H9 (cell line): ENCODE results near the gene MAP3K5. TPM values are rescaled to one million over a fixed set of nuclear protein-coding genes. Genes with fewer than 3 reads are reported as not detected.

Source experiments
- DNase-seq: peaks from one replicate; pipeline ENCODE4 v3.0.0-alpha.2; 2017
- H2AFZ ChIP-seq: one replicate; pipeline ENCODE4 v1.6.1; 2013; ENCODE audit warnings: mild to moderate bottlenecking, low read length, control low read depth, moderate library complexity
- H2AK5ac ChIP-seq: 2 replicates; pipeline ENCODE4 v1.6.1; 2013; ENCODE audit warnings: low read length, control low read depth, mixed read lengths; ENCODE audit not compliant: insufficient read length
- H2BK120ac ChIP-seq: one replicate; pipeline ENCODE4 v1.6.1; 2013; ENCODE audit warnings: low read depth, mild to moderate bottlenecking, low read length, control low read depth, inconsistent platforms; ENCODE audit not compliant: poor library complexity, severe bottlenecking
- H2BK12ac ChIP-seq: 2 replicates; pipeline ENCODE4 v1.6.1; 2013; ENCODE audit warnings: low read length, control low read depth, mixed read lengths, low read depth; ENCODE audit not compliant: insufficient read length
- H2BK15ac ChIP-seq: 2 replicates; pipeline ENCODE4 v1.6.1; 2013; ENCODE audit warnings: low read depth, low read length, control low read depth
- H2BK20ac ChIP-seq: one replicate; pipeline ENCODE4 v1.6.1; 2013; ENCODE audit warnings: low read depth, mild to moderate bottlenecking, low read length, control low read depth, inconsistent platforms; ENCODE audit not compliant: poor library complexity, severe bottlenecking
- H2BK5ac ChIP-seq: 2 replicates; pipeline ENCODE4 v1.6.1; 2013; ENCODE audit warnings: low read length, control low read depth, mixed read lengths; ENCODE audit not compliant: insufficient read length
- H3K14ac ChIP-seq: 2 replicates; pipeline ENCODE4 v1.6.1; 2013; ENCODE audit warnings: low read length, control low read depth; ENCODE audit not compliant: insufficient read depth
- H3K18ac ChIP-seq: 2 replicates; pipeline ENCODE4 v1.6.1; 2013; ENCODE audit warnings: low read depth, mild to moderate bottlenecking, mixed read lengths, low read length, control low read depth; ENCODE audit not compliant: insufficient read length
- H3K23ac ChIP-seq: 2 replicates; pipeline ENCODE4 v1.6.1; 2013; ENCODE audit warnings: low read length, control low read depth, mixed read lengths, low read depth; ENCODE audit not compliant: insufficient read length
- H3K23me2 ChIP-seq: 2 replicates; pipeline ENCODE4 v1.6.1; 2013; ENCODE audit warnings: low read depth, mild to moderate bottlenecking, mixed read lengths, low read length, control low read depth; ENCODE audit not compliant: insufficient read length, poor library complexity, severe bottlenecking
- H3K27ac ChIP-seq: 2 replicates; pipeline ENCODE4 v1.5.1; 2013; ENCODE audit warnings: low read length, control low read depth, mixed read lengths, low read depth; ENCODE audit not compliant: insufficient read length
- H3K27me3 ChIP-seq: 2 replicates; pipeline ENCODE4 v1.6.1; 2013; ENCODE audit warnings: low read length, control low read depth, inconsistent platforms; ENCODE audit not compliant: insufficient read depth
- H3K4ac ChIP-seq: 2 replicates; pipeline ENCODE4 v1.6.1; 2013; ENCODE audit warnings: low read depth, mild to moderate bottlenecking, control low read depth, inconsistent platforms, low read length, moderate library complexity
- H3K4me1 ChIP-seq: 2 replicates; pipeline ENCODE4 v1.6.1; 2013; ENCODE audit warnings: low read length, control low read depth, inconsistent platforms; ENCODE audit not compliant: insufficient read depth
- H3K4me2 ChIP-seq: 2 replicates; pipeline ENCODE4 v1.6.1; 2013; ENCODE audit warnings: low read length, control low read depth, mixed read lengths; ENCODE audit not compliant: insufficient read length, insufficient read depth
- H3K56ac ChIP-seq: 2 replicates; pipeline ENCODE4 v1.6.1; 2013; ENCODE audit warnings: low read depth, mild to moderate bottlenecking, mixed read lengths, low read length, control low read depth; ENCODE audit not compliant: insufficient read length
- H3K79me1 ChIP-seq: 2 replicates; pipeline ENCODE4 v1.6.1; 2013; ENCODE audit warnings: low read depth, mild to moderate bottlenecking, moderate library complexity, low read length, control low read depth, inconsistent platforms; ENCODE audit not compliant: insufficient read depth, poor library complexity, severe bottlenecking
- H3K79me2 ChIP-seq: 2 replicates; pipeline ENCODE4 v1.6.1; 2013; ENCODE audit warnings: low read length, control low read depth, inconsistent platforms; ENCODE audit not compliant: insufficient read depth
- H3K9ac ChIP-seq: 2 replicates; pipeline ENCODE4 v1.6.1; 2013; ENCODE audit warnings: low read length, control low read depth, mixed read lengths; ENCODE audit not compliant: insufficient read length; ENCODE audit errors: extremely low read depth
- H3K9me3 ChIP-seq: one replicate; pipeline ENCODE4 v1.6.1; 2013; ENCODE audit warnings: low read depth, low read length, inconsistent platforms; ENCODE audit not compliant: control insufficient read depth
- H3T11ph ChIP-seq: one replicate; pipeline ENCODE4 v1.6.1; 2013; ENCODE audit warnings: mild to moderate bottlenecking, low read length, control low read depth, inconsistent platforms
- H4K20me1 ChIP-seq: one replicate; pipeline ENCODE4 v1.6.1; 2013; ENCODE audit not compliant: control insufficient read depth, insufficient read length, insufficient read depth
- H4K5ac ChIP-seq: 2 replicates; pipeline ENCODE4 v1.6.1; 2013; ENCODE audit warnings: low read depth, mild to moderate bottlenecking, mixed read lengths, low read length, control low read depth; ENCODE audit not compliant: insufficient read length
- H4K8ac ChIP-seq: replicated peaks from 2 replicates; pipeline ENCODE4 v1.6.1; 2013; ENCODE audit warnings: low read length, control low read depth, mixed read lengths, low read depth; ENCODE audit not compliant: insufficient read length
- H4K91ac ChIP-seq: 2 replicates; pipeline ENCODE4 v1.6.1; 2013; ENCODE audit warnings: low read depth, mild to moderate bottlenecking, moderate library complexity, mixed read lengths, low read length, control low read depth; ENCODE audit not compliant: insufficient read length
- H3K27ac Mint-ChIP-seq, 3 experiments: 2 replicates in 2 of 3; 3 replicates in 1 of 3; pipeline ENCODE4 v1.8.0; 2020 to 2021; ENCODE audit warnings: mixed read lengths in 3 of 3, mild to moderate bottlenecking in 1 of 3, moderate library complexity in 1 of 3
- H3K27me3 Mint-ChIP-seq: 2 replicates; pipeline ENCODE4 v1.8.0; 2021; ENCODE audit warnings: low read depth, mild to moderate bottlenecking, moderate library complexity, mixed read lengths
- H3K36me3 Mint-ChIP-seq, 3 experiments: 2 replicates in 2 of 3; 3 replicates in 1 of 3; pipeline ENCODE4 v1.8.0; 2020 to 2021; ENCODE audit warnings: low read depth in 3 of 3, mixed read lengths in 3 of 3; ENCODE audit not compliant: insufficient read depth in 1 of 3
- H3K4me1 Mint-ChIP-seq, 2 experiments: 2 replicates each; pipeline ENCODE4 v1.8.0; 2020; ENCODE audit warnings: mixed read lengths in 2 of 2
- H3K4me3 Mint-ChIP-seq, 2 experiments: 2 replicates in 1 of 2; 3 replicates in 1 of 2; pipeline ENCODE4 v1.8.0; 2020 to 2021; ENCODE audit warnings: mild to moderate bottlenecking in 2 of 2, mixed read lengths in 2 of 2, moderate library complexity in 1 of 2
- H3K9me3 Mint-ChIP-seq, 2 experiments: 2 replicates in 1 of 2; 3 replicates in 1 of 2; pipeline ENCODE4 v1.8.0; 2020; ENCODE audit warnings: mild to moderate bottlenecking in 2 of 2, mixed read lengths in 2 of 2, moderate library complexity in 1 of 2
- CTCF ChIP-seq: fragments of 200-600 bp; sonication (generic); conservative IDR thresholded peaks from 3 replicates; pipeline ENCODE4 v1.8.0; 2021; ENCODE audit warnings: antibody characterized with exemption, mild to moderate bottlenecking
- WGBS: extraction: QIAGEN DNeasy Blood & Tissue Kit; methylation state at CpG from one replicate; pipeline ENCODE4 v1.1.7; 2013; ENCODE audit warnings: missing lambda C conversion rate, low lambda C conversion rate, mixed read lengths; ENCODE audit not compliant: insufficient read length; ENCODE audit errors: extremely low coverage; 5-methylcytosine and 5-hydroxymethylcytosine counted together
- total RNA-seq: library from RNA; stranded (reverse); gene quantifications from 2 replicates; pipeline ENCODE4 v1.2.1, GENCODE V29; 2021

MAP3K5 gene
- total RNA-seq, 1 experiment from 2014 or later = 1.6 TPM

- H3K4me1 ChIP-seq = no peaks in the 10 kb centered on the region
- peaks cover 0 to 6% of the 10 kb centered on the region in 2 experiments for H3K4me1 Mint-ChIP-seq
- no peak for TF ChIP-seq CTCF
- no peak overlapping the region for H3K27ac Mint-ChIP-seq
- no peaks in the 10 kb centered on the region for H4K20me1 ChIP-seq
- no peak overlapping the region for H4K8ac ChIP-seq
- no peaks in the 10 kb centered on the region for H3K9me3 ChIP-seq
- H3K23me2 ChIP-seq = no peaks in the 10 kb centered on the region
- H3K56ac ChIP-seq = no peak overlapping the region
- no peak overlapping the region for H3K18ac ChIP-seq
- H2BK120ac ChIP-seq = no peak overlapping the region
- H3T11ph ChIP-seq = no peak overlapping the region
- H3K14ac ChIP-seq = no peak overlapping the region
- H2AK5ac ChIP-seq = no peak overlapping the region
- H2BK20ac ChIP-seq = no peak overlapping the region
- no peaks in the 10 kb centered on the region for H3K9me3 Mint-ChIP-seq
- no peak overlapping the region for H3K4me3 Mint-ChIP-seq
- peaks cover 0 to 2% (median 0%) of the 10 kb centered on the region in 3 experiments; a peak in 1 of 7 replicates for H3K36me3 Mint-ChIP-seq
- no peak overlapping the region for H3K27ac ChIP-seq
- H3K9ac ChIP-seq = no peak overlapping the region
- H3K4me2 ChIP-seq = no peak overlapping the region
- H4K91ac ChIP-seq = no peak overlapping the region
- no peaks in the 10 kb centered on the region for H3K79me2 ChIP-seq
- no peak overlapping the region for H2AFZ ChIP-seq
- no peak overlapping the region for H4K5ac ChIP-seq
- H3K4ac ChIP-seq = no peak overlapping the region
- no CpG with 5 or more reads among the region's 5 CpGs for WGBS
- DNase-seq = no peak
- no peak overlapping the region for H2BK12ac ChIP-seq
- H3K23ac ChIP-seq = no peak overlapping the region
- no peak overlapping the region for H2BK15ac ChIP-seq
- no peaks in the 10 kb centered on the region for H3K27me3 Mint-ChIP-seq
- H3K27me3 ChIP-seq = no peaks in the 10 kb centered on the region
- H2BK5ac ChIP-seq = no peak overlapping the region
- H3K79me1 ChIP-seq = no peaks in the 10 kb centered on the region
Measured at GRCh38 chr6:136627191-136627590, 165.1 kb downstream of the MAP3K5 start.
